GM23338 (cell line): Measurements from ENCODE around the gene LILRA6.
"Not testable (repeated sequence)": the region's sequence is repeated elsewhere in the genome, so short reads cannot be mapped to it uniquely, and the experiment has no call there.

Experiments used
- POLR2AphosphoS5 ChIP-seq: IDR thresholded peaks from 2 replicates; pipeline ENCODE4 v1.6.1; 2016; ENCODE audit warnings: antibody characterized with exemption, low read depth
- TF ChIP-seq, protein P1 (sequence below), 2 experiments: fragments of 200-600 bp in 1 of 2; sonication (generic) in 1 of 2; conservative IDR thresholded peaks; 2 replicates each; pipeline versions ENCODE4 v1.5.1 to v1.6.1; 2016 to 2017; ENCODE audit warnings: antibody characterized with exemption in 2 of 2, low read depth in 2 of 2, mild to moderate bottlenecking in 2 of 2, moderate library complexity in 1 of 2

DNA sequence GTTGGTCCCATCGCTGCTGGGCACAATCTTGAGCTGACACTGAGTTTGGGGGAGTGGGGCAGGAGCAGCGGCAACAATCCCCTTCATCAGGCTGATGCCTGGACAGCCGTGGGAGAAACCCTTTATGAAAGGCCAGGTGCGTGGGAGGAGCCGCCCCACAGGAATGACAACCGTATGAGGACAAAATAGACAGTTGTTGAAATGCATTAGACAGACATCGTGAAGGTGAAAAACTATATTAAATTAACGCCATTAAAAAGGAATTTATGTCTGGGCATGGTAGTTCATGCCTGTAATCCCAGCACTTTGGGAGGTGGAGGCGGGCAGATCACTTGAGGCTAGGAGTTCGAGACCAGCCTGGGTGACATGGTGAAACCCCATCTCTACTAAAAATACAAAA lies 18.0 kb downstream of the LILRA6 start:
- TF ChIP-seq, protein P1, sequence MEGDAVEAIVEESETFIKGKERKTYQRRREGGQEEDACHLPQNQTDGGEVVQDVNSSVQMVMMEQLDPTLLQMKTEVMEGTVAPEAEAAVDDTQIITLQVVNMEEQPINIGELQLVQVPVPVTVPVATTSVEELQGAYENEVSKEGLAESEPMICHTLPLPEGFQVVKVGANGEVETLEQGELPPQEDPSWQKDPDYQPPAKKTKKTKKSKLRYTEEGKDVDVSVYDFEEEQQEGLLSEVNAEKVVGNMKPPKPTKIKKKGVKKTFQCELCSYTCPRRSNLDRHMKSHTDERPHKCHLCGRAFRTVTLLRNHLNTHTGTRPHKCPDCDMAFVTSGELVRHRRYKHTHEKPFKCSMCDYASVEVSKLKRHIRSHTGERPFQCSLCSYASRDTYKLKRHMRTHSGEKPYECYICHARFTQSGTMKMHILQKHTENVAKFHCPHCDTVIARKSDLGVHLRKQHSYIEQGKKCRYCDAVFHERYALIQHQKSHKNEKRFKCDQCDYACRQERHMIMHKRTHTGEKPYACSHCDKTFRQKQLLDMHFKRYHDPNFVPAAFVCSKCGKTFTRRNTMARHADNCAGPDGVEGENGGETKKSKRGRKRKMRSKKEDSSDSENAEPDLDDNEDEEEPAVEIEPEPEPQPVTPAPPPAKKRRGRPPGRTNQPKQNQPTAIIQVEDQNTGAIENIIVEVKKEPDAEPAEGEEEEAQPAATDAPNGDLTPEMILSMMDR (conservative IDR thresholded peaks at IDR 0.05; ENCODE audit: low read depth in 2 of 2), result not testable (repeated sequence)
- not testable (repeated sequence) for TF ChIP-seq POLR2AphosphoS5
